Upper lobe of left lung (tissue), 6 donors: ENCODE measurements around the gene NEURL1B. TPM values are rescaled to one million over a fixed set of nuclear protein-coding genes. Genes with fewer than 3 reads are reported as not detected.

ENCODE experiments used
- ATAC-seq, 2 donors: fragments of 200-7000 bp; cut with Tn5 transposase; one replicate each; pipeline ENCODE4 v1.9.1; 2022; ENCODE audit warnings: mild to moderate bottlenecking in 2 of 2, moderate library complexity in 2 of 2; ENCODE audit not compliant: low FRiP score in 2 of 2
- DNase-seq, 2 donors: peaks; one replicate each; pipeline ENCODE4 v3.0.0-alpha.2; 2019 to 2020
- H3K27ac ChIP-seq, 4 donors: fragments of 200-600 bp; sonication (generic); one replicate each; pipeline ENCODE4 v1.5.1; 2016 to 2019
- H3K27me3 ChIP-seq, 4 donors: fragments of 200-600 bp; sonication (generic); one replicate each; pipeline ENCODE4 v1.5.1; 2017 to 2019
- H3K36me3 ChIP-seq, 4 donors: fragments of 200-600 bp; sonication (generic); one replicate each; pipeline ENCODE4 v1.5.1; 2016 to 2019
- H3K4me1 ChIP-seq, 4 donors: fragments of 200-600 bp; sonication (generic); one replicate each; pipeline ENCODE4 v1.5.1; 2018 to 2019
- H3K4me3 ChIP-seq, 4 donors: fragments of 200-600 bp; sonication (generic); one replicate each; pipeline ENCODE4 v1.5.1; 2017 to 2019; ENCODE audit warnings: mild to moderate bottlenecking in 2 of 4, moderate library complexity in 1 of 4
- H3K9me3 ChIP-seq, 4 donors: fragments of 200-600 bp; sonication (generic); one replicate each; pipeline ENCODE4 v1.5.1; 2018 to 2019
- CTCF ChIP-seq, 6 experiments: fragments of 450-650 bp in 4 of 6; fragments of 200-600 bp in 2 of 6; sonication (generic) in 2 of 6; IDR thresholded peaks; one replicate each; pipeline ENCODE4 v1.5.1; 2016 to 2019; ENCODE audit warnings: antibody characterized with exemption in 6 of 6
- EP300 ChIP-seq, 4 donors: sonication (generic); formaldehyde crosslinking; IDR thresholded peaks; one replicate each; pipeline ENCODE4 v1.5.1; 2017; ENCODE audit warnings: antibody characterized with exemption in 4 of 4, control low read depth in 2 of 4
- POLR2A ChIP-seq, 4 donors: fragments of 450-650 bp; IDR thresholded peaks; one replicate each; pipeline ENCODE4 v1.5.1; 2016 to 2017; ENCODE audit warnings: antibody characterized with exemption in 4 of 4, mild to moderate bottlenecking in 2 of 4
- POLR2AphosphoS5 ChIP-seq, 2 donors: sonication (generic); formaldehyde crosslinking; IDR thresholded peaks; one replicate each; pipeline ENCODE4 v1.5.1; 2017; ENCODE audit warnings: antibody characterized with exemption in 2 of 2
- WGBS, 2 donors: methylation state at CpG; one replicate each; pipeline ENCODE4 v1.1.5; 2017 to 2018; 5-methylcytosine and 5-hydroxymethylcytosine counted together
- total RNA-seq, 6 donors: library from RNA; depleted of rRNA in 4 of 6; stranded (reverse); fragments of >200 nt in 4 of 6; gene quantifications; one replicate each; pipeline versions ENCODE4 v1.1.0 to v1.2.1, GENCODE V29; 2016 to 2021
- donor health status: DM: no; HTN: no; CAD: no; lungs with moderate emphysema.
- donor health status: DM: no; HTN: yes; CAD: no; lungs with severe emphysema.

The NEURL1B gene
- total RNA-seq, 6 donors from 2014 or later = 6.3 to 29.4 (median 15.1) TPM

DNA sequence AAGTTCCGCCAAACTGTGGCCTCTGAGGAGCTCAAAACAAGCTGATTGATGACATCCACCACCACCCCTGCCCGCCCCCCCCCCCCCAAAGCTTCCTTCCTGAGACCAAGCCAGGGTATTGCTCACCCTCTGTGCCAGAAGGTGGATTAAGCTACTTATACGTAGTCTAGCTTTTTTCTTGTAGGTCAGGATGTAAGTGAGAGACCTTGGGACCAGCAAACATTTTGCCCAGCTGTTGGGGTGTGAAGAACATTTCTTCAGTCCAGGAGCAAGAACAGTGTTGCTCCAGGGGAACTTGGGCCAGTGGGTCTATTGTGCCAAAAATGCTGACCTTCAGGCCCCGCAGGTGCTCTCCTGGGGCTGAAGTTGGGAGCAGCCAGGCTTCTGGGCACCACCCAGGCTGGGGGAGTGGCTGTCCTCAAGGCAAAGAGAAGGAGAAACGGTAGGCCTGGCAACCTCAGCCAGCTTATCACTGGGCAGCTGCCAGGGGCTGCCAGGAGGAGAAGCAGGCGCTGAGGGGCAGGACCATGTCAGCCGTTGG lies 18.0 kb downstream of the NEURL1B start:
- Histone ChIP-seq H3K4me1 (peaks cover 37 to 65% (median 55%) of the 10 kb centered on the region in 4 donors), H3K9me3 (peaks cover 3 to 16% (median 11%) of the 10 kb centered on the region in 4 donors), H3K27me3 (no peaks in the 10 kb centered on the region), H3K27ac (peak overlapping the region; percentile 77 to 91 (median 80)), H3K36me3 (no peaks in the 10 kb centered on the region), H3K4me3 (no peak overlapping the region)
- 30 to 43% methylated on average over 2 to 6 of the region's 7 CpGs for WGBS, 2 donors
- peak; percentile 31 to 45 for ATAC-seq
- TF ChIP-seq EP300 (IDR thresholded peaks at IDR 0.05) (no peak), CTCF (IDR thresholded peaks at IDR 0.05) (no peak), POLR2A (IDR thresholded peaks at IDR 0.05) (no peak), POLR2AphosphoS5 (IDR thresholded peaks at IDR 0.05) (no peak)
- DNase-seq = no peak

DNA sequence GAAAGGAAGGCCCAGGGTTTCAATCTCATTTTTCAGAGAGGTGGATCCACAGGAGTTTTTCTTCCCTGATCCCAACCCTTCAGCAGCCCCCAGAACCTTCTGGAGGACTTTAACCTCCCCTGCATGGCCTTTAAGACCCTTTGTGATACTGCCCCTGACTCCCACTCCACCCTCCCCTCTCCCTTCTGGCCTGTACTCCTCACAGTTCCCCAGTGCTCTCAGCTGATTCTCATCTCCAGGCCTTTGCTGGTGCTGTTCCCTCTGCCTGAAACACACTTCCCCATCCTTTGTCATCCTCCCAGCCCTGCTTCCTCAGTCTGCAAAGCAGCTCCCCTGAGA lies 18.5 kb downstream of the NEURL1B start:
- Histone ChIP-seq H3K27me3 (no peaks in the 10 kb centered on the region), H3K4me1 (peaks cover 37 to 66% (median 60%) of the 10 kb centered on the region in 4 donors), H3K27ac (peak overlapping the region; percentile 77 to 91 (median 80)), H3K36me3 (no peaks in the 10 kb centered on the region), H3K4me3 (no peak overlapping the region), H3K9me3 (peaks cover 3 to 16% (median 11%) of the 10 kb centered on the region in 4 donors)
- DNase-seq (no peak), ATAC-seq (no peak)
- no peak for TF ChIP-seq CTCF (IDR thresholded peaks at IDR 0.05)
- no peak for TF ChIP-seq POLR2AphosphoS5 (IDR thresholded peaks at IDR 0.05)
- TF ChIP-seq EP300 (IDR thresholded peaks at IDR 0.05) = no peak
- TF ChIP-seq POLR2A (IDR thresholded peaks at IDR 0.05) = no peak

- H3K36me3 ChIP-seq = no peaks in the 10 kb centered on the region
- no peaks in the 10 kb centered on the region for H3K27me3 ChIP-seq
- peaks cover 38 to 67% (median 63%) of the 10 kb centered on the region in 4 donors for H3K4me1 ChIP-seq
- H3K27ac ChIP-seq = peak overlapping the region; percentile 77 to 91 (median 80)
- TF ChIP-seq EP300 (IDR thresholded peaks at IDR 0.05) (peak in 1 of 4 donors; percentile 5), POLR2A (IDR thresholded peaks at IDR 0.05) (no peak), POLR2AphosphoS5 (IDR thresholded peaks at IDR 0.05) (peak; percentile 9 to 72), CTCF (IDR thresholded peaks at IDR 0.05) (no peak)
- DNase-seq = peak; percentile 65 to 88
- H3K4me3 ChIP-seq = no peak overlapping the region
- 18 to 29% methylated on average over 13 to 16 of the region's 18 CpGs for WGBS, 2 donors
- peaks cover 3 to 14% (median 8%) of the 10 kb centered on the region in 4 donors for H3K9me3 ChIP-seq
- ATAC-seq = peak; percentile 83 to 86
Observed at GRCh38 chr5:172659909-172660628, 19.0 kb downstream of the NEURL1B start.

DNA sequence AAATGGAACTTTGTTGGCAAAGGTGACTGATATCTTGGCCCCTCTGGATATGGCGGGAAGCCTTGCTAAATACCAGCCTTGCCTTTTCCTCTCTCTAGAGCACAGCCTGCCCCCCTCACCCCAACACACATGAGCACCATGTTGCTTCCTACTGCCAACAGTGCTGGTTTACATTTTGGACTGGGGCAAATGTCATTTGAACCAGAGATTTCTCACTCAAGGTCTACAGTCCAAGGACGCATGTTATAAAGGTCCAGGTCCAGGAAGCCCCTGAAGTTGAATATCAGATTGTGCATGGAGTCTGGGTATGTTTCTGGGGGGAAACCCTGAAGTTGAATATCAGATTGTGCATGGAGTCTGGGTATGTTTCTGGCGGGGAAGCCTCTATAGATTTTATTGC lies 19.9 kb downstream of the NEURL1B start:
- ATAC-seq (no peak), DNase-seq (no peak)
- Histone ChIP-seq H3K4me3 (no peak overlapping the region), H3K27me3 (no peaks in the 10 kb centered on the region), H3K4me1 (peaks cover 46 to 75% (median 69%) of the 10 kb centered on the region in 4 donors), H3K36me3 (no peaks in the 10 kb centered on the region), H3K27ac (peak overlapping the region; percentile 77 to 91 (median 80)), H3K9me3 (peaks cover 0 to 5% (median 1%) of the 10 kb centered on the region in 4 donors)
- TF ChIP-seq EP300 (IDR thresholded peaks at IDR 0.05) (no peak), POLR2A (IDR thresholded peaks at IDR 0.05) (no peak), POLR2AphosphoS5 (IDR thresholded peaks at IDR 0.05) (no peak)
- 96 to 100% methylated on average over 3 of the region's 3 CpGs for WGBS, 2 donors

DNA sequence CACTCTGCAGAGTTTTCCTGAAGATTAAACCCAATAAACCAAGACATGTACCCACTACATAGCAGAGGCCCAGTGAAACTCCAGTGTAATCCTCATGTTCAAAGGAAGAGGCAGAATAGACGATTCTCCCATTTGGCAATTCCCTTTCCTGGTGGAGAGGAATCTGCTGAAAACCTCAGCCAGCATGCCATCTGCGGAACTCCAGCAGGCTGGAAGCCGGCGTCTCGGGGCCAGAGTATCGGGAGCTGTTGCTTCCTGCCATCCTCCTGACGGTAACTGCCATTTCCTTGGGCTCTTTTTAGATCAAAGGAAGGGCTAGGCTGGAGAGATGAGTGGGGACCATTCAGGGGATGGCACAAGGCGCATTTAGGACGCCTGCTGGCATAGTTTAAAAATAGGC lies 20.5 kb downstream of the NEURL1B start:
- TF ChIP-seq CTCF (IDR thresholded peaks at IDR 0.05) (no peak), POLR2AphosphoS5 (IDR thresholded peaks at IDR 0.05) (peak in 1 of 2 donors; percentile 14)
- Histone ChIP-seq H3K27me3 (no peaks in the 10 kb centered on the region), H3K27ac (peak overlapping the region; percentile 31 to 91 (median 78)), H3K9me3 (peaks cover 0 to 2% (median 0%) of the 10 kb centered on the region in 4 donors), H3K4me3 (no peak overlapping the region), H3K36me3 (no peaks in the 10 kb centered on the region), H3K4me1 (peaks cover 46 to 75% (median 68%) of the 10 kb centered on the region in 4 donors)
- DNase-seq = no peak
- 57 to 71% methylated on average over 9 of the region's 9 CpGs for WGBS, 2 donors
- no peak for ATAC-seq
